ENCODE data around the gene WDR62.

Gene WDR62

DNA sequence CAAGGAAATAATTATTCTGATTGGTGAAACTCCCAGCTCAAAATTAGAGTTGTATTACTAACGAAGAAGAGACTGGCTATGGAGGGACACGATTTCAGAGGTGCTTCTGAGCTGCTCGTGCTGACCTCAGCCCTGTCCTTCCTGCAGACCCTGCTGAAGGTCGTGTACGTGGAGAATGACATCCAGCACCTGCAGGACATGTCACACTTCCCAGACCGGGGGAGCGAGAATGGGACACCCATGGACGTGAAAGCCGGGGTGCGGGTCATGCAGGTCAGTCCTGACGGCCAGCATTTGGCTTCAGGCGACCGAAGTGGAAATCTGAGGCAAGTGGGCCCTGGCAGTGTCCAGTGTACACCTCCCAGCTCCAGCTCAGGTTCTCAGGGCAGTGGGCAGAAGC is 28.2 kb downstream of the WDR62 start:
- DNase-seq = no peak

- no peak for DNase-seq
These were observed 29.7 kb downstream of the WDR62 start for GRCh38 chr19:36084231-36085009.

GRCh38 chr19:36086326-36086725 is 31.6 kb downstream of the WDR62 start:
- no peak for DNase-seq

DNA sequence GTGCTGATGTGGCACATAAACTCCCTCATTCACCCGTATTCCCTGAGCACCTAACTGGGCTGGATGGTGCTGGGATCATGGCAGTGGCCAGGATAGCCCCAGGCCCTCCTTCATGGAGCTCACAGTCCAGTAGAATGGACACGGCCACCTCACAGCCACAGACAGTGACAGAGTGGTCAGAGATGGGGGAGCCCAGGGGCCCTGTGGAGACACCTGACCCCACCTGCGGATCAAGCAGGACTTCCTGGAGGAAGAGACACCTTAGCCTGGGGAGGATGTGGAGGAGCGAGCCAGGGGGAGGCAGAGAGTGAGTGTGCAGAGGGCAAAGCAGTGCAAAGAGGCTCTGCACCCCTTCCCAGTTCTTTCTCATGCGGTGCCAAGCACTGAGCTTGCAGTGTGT is 35.1 kb downstream of the WDR62 start:
- DNase-seq = no peak

DNA sequence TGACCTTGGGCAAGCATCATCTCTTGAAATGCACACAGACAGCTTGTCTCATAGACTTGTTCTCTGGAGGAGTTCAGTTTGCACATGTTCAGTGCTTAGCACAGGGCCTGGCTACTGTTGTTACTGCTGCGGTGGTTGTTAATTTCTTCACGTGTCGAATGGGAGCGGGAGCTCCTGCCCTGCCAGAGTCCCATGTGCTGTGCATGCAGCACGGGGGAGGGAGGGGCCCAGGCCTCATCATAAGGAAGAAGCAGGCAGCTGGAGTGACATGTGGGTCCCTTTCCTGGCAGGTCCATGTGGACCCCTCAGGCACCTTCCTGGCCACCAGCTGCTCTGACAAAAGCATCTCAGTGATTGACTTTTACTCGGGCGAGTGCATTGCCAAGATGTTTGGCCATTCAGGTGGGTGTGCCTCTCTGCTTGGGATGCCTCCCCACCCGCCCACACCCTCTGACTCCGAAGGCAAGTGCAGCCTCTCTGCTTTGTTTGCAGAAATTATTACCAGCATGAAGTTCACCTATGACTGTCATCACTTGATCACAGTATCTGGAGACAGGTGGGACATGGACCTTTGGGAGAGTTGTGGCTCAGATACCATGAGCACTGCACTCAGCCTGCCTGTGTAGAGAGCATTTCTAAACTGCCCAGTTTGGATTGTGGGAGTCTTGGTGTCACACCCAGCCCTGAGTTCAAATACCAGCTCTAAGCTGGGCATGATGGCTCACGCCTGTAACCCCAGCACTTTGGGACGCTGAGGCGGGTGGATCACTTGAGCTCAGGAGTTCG is 36.4 kb downstream of the WDR62 start:
- no peak for DNase-seq

DNA sequence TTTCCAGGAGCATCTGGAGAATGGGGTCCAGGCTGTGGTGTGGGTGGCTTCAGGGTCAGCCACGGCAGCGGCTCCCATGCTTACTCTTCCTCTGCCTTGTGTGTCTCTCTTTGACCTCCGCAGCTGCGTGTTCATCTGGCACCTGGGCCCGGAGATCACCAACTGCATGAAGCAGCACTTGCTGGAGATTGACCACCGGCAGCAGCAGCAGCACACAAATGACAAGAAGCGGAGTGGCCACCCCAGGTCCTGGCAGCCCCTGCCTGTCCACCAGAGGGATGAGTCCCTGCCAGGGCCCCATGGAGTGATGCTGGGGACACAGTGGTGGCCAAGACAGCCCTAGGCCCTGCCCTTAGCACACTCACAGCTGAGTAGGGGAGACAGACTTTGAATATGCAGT is 37.9 kb downstream of the WDR62 start:
- no peak for DNase-seq

GRCh38 chr19:36093146-36093662 is 38.5 kb downstream of the WDR62 start:
- DNase-seq = no peak

GRCh38 chr19:36093687-36094086 is 39.0 kb downstream of the WDR62 start:
- DNase-seq = no peak

GRCh38 chr19:36097036-36097435 is 42.3 kb downstream of the WDR62 start:
- DNase-seq = no peak

- no peak for DNase-seq
These were observed 44.6 kb downstream of the WDR62 start for GRCh38 chr19:36099166-36099785.

DNA sequence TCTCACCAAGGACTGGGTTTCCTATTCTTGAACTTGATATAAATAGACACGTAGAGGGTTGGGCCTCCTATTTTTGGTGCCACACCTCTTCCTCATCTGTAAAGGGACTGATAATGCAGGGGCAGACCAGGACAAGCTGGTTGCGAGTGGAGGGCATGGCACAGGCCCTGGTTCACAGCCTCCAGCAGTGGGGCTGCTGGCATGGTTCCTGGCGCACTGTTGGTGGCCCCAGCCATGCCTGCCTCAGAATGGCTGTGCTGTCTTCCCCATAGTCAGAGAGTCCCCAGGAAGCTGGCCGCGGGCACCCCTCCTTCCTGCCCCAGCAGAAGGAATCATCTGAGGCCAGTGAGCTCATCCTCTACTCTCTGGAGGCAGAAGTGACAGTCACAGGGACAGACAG is 45.8 kb downstream of the WDR62 start:
- no peak for DNase-seq

- DNase-seq = no peak
These were observed 47.0 kb downstream of the WDR62 start for GRCh38 chr19:36101550-36102327.

DNA sequence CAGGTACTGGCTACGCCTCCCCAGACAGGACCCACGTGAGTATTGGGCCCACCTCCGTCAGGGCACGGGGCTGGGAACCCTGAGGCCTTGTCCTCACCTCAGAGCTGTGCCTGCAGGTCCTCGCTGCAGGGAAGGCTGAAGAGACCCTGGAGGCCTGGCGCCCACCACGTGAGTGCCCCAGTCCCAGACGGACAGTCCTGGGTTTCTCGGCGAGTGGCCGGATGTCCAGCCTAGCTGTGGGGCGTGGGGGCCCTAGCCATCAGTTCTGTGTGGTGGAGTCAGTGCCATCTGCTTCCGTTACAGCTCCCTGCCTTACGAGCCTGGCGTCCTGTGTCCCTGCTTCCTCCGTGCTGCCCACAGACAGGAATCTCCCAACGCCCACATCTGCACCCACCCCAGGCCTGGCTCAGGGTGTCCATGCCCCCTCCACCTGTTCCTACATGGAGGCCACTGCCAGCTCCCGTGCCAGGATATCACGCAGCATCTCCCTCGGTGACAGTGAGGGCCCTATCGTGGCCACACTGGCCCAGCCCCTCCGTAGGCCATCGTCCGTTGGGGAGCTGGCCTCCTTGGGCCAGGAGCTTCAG is 48.4 kb downstream of the WDR62 start:
- DNase-seq = no peak

GRCh38 chr19:36103842-36104552 is 49.3 kb downstream of the WDR62 start:
- no peak for DNase-seq

DNA sequence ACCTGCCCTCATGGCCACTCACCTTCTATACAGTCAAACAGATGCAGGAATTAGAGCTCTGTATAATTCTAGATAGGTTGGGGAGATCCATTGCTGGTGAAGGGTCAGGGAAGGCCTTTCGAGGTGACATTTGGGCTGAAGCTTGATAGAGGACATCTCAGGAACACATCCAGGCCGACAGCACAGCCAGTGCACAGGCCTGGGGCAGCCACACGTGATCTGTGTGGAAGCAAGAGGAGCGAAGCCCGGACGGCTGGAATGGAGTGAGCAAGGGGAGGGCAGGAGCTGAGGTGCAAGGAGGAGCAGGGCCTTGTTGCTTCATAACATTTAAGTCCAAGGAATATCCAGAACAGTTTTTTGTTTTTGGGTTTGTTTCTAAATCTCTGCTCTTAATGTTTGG is 51.7 kb downstream of the WDR62 start:
- DNase-seq = no peak

GRCh38 chr19:36106991-36107390 is 52.3 kb downstream of the WDR62 start:
- DNase-seq = no peak

DNA sequence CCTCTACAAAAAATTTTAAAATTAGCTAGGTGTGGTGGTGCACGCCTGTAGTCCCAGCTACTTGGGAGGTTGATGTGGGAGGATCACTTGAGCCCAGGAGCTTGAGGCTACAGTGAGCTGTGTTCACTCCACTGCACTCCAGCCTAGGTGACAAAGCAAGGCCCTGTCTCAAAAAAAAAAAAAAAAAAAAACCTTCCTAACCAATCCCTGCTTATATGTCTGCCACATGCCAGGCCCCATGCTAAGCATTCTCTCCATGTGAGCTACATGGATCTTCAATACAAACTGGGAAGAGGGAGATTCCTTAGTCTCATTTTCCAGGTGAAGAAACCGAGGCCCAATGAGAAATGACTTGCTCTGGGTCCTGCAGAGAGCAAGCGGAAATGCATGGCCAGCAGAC is 54.0 kb downstream of the WDR62 start:
- no peak for DNase-seq

DNA sequence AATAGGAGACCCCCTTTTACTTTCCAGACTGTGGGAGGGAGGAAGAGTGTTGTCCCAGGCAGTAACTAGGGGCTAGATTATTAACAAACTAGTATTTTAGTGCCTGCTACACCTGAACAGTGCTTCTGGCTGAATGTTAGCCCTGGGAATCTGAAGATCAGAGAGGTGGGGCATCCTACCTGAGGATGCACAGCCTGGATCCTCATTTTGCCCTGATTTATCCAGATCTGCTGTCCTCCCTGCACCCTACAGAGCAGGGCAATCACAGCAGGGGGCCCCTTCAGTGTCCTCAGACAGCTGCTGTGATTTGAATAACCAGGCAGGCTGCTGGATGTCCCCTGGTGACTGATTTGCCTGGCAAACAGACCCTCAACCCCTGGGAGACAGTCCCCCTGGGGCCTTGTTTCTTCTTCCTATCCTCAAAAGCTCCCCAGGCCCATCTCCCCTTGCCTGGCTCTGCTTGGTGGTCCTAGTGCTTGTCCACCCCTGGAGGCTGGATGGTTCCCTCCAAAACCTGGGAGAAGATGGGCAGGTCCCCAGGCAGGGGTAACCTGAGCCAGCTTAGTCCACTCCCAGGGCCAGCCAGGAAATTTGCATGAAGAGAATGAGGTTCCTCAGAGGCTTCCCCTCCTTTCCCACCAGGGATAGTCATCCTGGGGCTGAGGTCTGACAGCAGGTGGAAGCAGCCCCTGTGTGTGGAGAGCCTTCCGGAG is 55.9 kb downstream of the WDR62 start, which contains the start of gene OVOL3:
TSS of gene OVOL3 (plus strand) at position 657 of the 713 bp plus-strand sequence. CDS start 60 bp downstream, outside the sequence.
- no peak for DNase-seq

DNA sequence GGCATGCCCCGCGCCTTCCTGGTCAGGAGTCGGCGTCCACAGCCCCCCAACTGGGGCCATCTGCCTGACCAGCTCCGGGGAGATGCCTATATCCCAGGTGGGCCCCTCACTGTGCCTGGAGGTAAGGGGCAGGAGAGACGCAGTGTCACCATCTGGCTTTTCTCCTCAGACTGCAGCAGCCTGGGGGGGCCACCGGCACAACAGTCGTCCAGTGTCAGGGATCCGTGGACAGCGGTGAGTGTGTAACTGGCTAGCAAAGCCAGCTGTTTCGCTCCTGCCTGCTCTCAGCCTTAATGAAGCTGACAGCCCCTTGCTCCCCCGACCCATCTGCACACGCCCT is 56.5 kb downstream of the WDR62 start:
- no peak for DNase-seq

DNA sequence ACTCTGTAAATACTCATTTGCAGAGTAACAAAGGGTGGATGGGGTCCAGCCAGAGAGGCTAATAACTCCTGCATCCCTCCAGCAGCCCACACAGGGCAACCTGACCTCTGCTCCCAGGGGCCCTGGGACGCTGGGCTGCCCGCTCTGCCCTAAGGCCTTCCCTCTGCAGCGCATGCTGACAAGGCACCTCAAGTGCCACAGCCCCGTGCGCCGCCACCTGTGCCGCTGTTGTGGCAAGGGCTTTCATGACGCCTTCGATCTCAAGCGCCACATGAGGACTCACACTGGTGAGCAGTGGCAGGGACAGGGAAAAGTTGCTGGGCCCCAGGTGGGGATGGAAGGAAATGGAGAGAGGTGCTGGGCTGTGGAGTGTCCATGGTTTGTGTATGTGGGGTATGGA is 58.0 kb downstream of the WDR62 start:
- DNase-seq = no peak

- no peak for DNase-seq
These were observed 58.7 kb downstream of the WDR62 start for GRCh38 chr19:36113425-36113824.

Measured in activated CD4-positive, alpha-beta T cell treated with anti-CD3 and anti-CD28 coated beads for 1 hour (primary cell).